ENCODE data around the gene MCC.

Gene MCC

GRCh38 chr5:113361701-113362100 lies 126.6 kb downstream of the MCC start:
- no peak for DNase-seq

- DNase-seq, result no peak
Observed at GRCh38 chr5:113359419-113359818, 128.8 kb downstream of the MCC start.

GRCh38 chr5:113358696-113359095 lies 129.6 kb downstream of the MCC start:
- no peak for DNase-seq

GRCh38 chr5:113357696-113358476 lies 130.4 kb downstream of the MCC start:
- DNase-seq, result no peak

GRCh38 chr5:113356487-113356886 lies 131.8 kb downstream of the MCC start:
- no peak for DNase-seq

GRCh38 chr5:113354055-113354454 lies 134.2 kb downstream of the MCC start:
- peak; percentile 11 for DNase-seq

- no peak for DNase-seq
Observed at GRCh38 chr5:113347572-113347971, 140.7 kb downstream of the MCC start.

GRCh38 chr5:113344973-113345940 lies 143.0 kb downstream of the MCC start:
- peak; percentile 59 for DNase-seq

- DNase-seq, result no peak
Observed at GRCh38 chr5:113343343-113343742, 144.9 kb downstream of the MCC start.

- no peak for DNase-seq
Observed at GRCh38 chr5:113340537-113340936, 147.7 kb downstream of the MCC start.

- DNase-seq, result peak; percentile 30
Observed at GRCh38 chr5:113338628-113339027, 149.6 kb downstream of the MCC start.

- DNase-seq, result no peak
Observed at GRCh38 chr5:113337515-113338415, 150.5 kb downstream of the MCC start.

- DNase-seq, result peak; percentile 78
Observed at GRCh38 chr5:113336975-113337374, 151.3 kb downstream of the MCC start.

- DNase-seq, result no peak
Observed at GRCh38 chr5:113333411-113333810, 154.8 kb downstream of the MCC start.

- peak; percentile 23 for DNase-seq
Observed at GRCh38 chr5:113331209-113331551, 157.1 kb downstream of the MCC start.

- DNase-seq, result peak; percentile 49
Observed at GRCh38 chr5:113330533-113331208, 157.6 kb downstream of the MCC start.

GRCh38 chr5:113329981-113330380 lies 158.3 kb downstream of the MCC start:
- no peak for DNase-seq

- no peak for DNase-seq
Observed at GRCh38 chr5:113325054-113325453, 163.2 kb downstream of the MCC start.

GRCh38 chr5:113321276-113321675 lies 167.0 kb downstream of the MCC start:
- no peak for DNase-seq

- DNase-seq, result no peak
Observed at GRCh38 chr5:113320273-113320780, 167.9 kb downstream of the MCC start.

- no peak for DNase-seq
Observed at GRCh38 chr5:113319256-113320053, 168.8 kb downstream of the MCC start.
